Upper lobe of left lung (tissue), 6 donors: ENCODE data around the gene TMEM256. TPM values are rescaled to one million over a fixed set of nuclear protein-coding genes. Genes with fewer than 3 reads are reported as not detected.
A peak's percentile ranks its signal among the peaks of the same experiment; 100 is the strongest.

ENCODE experiments used
- ATAC-seq, 2 donors: fragments of 200-7000 bp; cut with Tn5 transposase; one replicate each; pipeline ENCODE4 v1.9.1; 2022; ENCODE audit warnings: mild to moderate bottlenecking in 2 of 2, moderate library complexity in 2 of 2; ENCODE audit not compliant: low FRiP score in 2 of 2
- DNase-seq, 2 donors: peaks; one replicate each; pipeline ENCODE4 v3.0.0-alpha.2; 2019 to 2020
- H3K27ac ChIP-seq, 4 donors: fragments of 200-600 bp; sonication (generic); one replicate each; pipeline ENCODE4 v1.5.1; 2016 to 2019
- H3K27me3 ChIP-seq, 4 donors: fragments of 200-600 bp; sonication (generic); one replicate each; pipeline ENCODE4 v1.5.1; 2017 to 2019
- H3K36me3 ChIP-seq, 4 donors: fragments of 200-600 bp; sonication (generic); one replicate each; pipeline ENCODE4 v1.5.1; 2016 to 2019
- H3K4me1 ChIP-seq, 4 donors: fragments of 200-600 bp; sonication (generic); one replicate each; pipeline ENCODE4 v1.5.1; 2018 to 2019
- H3K4me3 ChIP-seq, 4 donors: fragments of 200-600 bp; sonication (generic); one replicate each; pipeline ENCODE4 v1.5.1; 2017 to 2019; ENCODE audit warnings: mild to moderate bottlenecking in 2 of 4, moderate library complexity in 1 of 4
- H3K9me3 ChIP-seq, 4 donors: fragments of 200-600 bp; sonication (generic); one replicate each; pipeline ENCODE4 v1.5.1; 2018 to 2019
- EP300 ChIP-seq, 4 donors: sonication (generic); formaldehyde crosslinking; IDR thresholded peaks; one replicate each; pipeline ENCODE4 v1.5.1; 2017; ENCODE audit warnings: antibody characterized with exemption in 4 of 4, control low read depth in 2 of 4
- POLR2A ChIP-seq, 4 donors: fragments of 450-650 bp; IDR thresholded peaks; one replicate each; pipeline ENCODE4 v1.5.1; 2016 to 2017; ENCODE audit warnings: antibody characterized with exemption in 4 of 4, mild to moderate bottlenecking in 2 of 4
- POLR2AphosphoS5 ChIP-seq, 2 donors: sonication (generic); formaldehyde crosslinking; IDR thresholded peaks; one replicate each; pipeline ENCODE4 v1.5.1; 2017; ENCODE audit warnings: antibody characterized with exemption in 2 of 2
- WGBS, 2 donors: methylation state at CpG; one replicate each; pipeline ENCODE4 v1.1.5; 2017 to 2018; 5-methylcytosine and 5-hydroxymethylcytosine counted together
- total RNA-seq, 6 donors: library from RNA; depleted of rRNA in 4 of 6; stranded (reverse); fragments of >200 nt in 4 of 6; gene quantifications; one replicate each; pipeline versions ENCODE4 v1.1.0 to v1.2.1, GENCODE V29; 2016 to 2021
- TF ChIP-seq, protein P1 (sequence below), 6 experiments: fragments of 450-650 bp in 4 of 6; fragments of 200-600 bp in 2 of 6; sonication (generic) in 2 of 6; IDR thresholded peaks; one replicate each; pipeline ENCODE4 v1.5.1; 2016 to 2019; ENCODE audit warnings: antibody characterized with exemption in 6 of 6
- donor health status: DM: no; HTN: no; CAD: no; lungs with moderate emphysema.
- donor health status: DM: no; HTN: yes; CAD: no; lungs with severe emphysema.

The TMEM256 gene
- total RNA-seq, 6 donors from 2014 or later, result 21.6 to 65.0 (median 52.6) TPM

DNA sequence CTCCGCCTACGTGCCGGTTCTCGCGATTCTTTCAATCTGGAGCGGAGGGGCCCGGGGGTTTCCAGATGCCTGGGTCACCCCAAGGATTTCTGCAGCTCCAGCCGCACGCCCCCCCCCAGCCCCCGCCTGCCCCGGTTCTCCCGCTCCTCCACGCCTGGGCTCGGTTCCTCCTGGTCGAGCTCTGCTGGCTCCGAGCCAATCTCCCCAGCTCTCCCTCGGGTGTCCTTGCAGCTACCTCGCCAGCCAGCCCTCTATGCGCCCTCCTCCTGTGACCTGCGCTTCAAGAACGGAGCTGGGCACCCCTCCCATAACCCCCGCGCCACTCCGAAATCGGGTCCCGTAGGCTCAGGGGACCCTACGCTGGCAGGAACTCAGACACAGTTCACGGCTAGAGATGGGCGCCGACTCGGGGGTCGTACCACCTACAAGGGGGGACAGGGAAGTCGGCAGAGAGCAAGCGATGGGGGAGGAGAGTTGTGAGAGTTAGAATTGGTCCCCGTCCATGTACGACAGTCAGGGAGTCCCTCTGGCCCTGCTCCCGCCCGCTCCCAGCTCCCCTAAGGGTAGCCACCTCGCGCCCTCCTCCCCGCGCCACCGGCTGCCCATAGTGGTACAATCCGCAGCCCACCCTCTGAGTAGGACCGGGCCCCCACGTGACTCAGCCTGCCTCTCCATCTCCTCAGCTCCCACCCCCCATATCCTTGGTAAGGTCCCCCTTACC, 36.4 kb upstream of the TMEM256 start:
- DNase-seq (peak; percentile 63 to 80), ATAC-seq (no peak)
- no peak overlapping the region for H3K27ac ChIP-seq
- peak overlapping the region in 3 of 4 donors; percentile 16 to 44 (median 39) for H3K4me3 ChIP-seq
- H3K9me3 ChIP-seq, result no peaks in the 10 kb centered on the region
- peaks cover 0 to 25% (median 19%) of the 10 kb centered on the region in 4 donors for H3K27me3 ChIP-seq
- TF ChIP-seq POLR2AphosphoS5 (IDR thresholded peaks at IDR 0.05) (no peak), EP300 (IDR thresholded peaks at IDR 0.05) (no peak)
- TF ChIP-seq, protein P1, sequence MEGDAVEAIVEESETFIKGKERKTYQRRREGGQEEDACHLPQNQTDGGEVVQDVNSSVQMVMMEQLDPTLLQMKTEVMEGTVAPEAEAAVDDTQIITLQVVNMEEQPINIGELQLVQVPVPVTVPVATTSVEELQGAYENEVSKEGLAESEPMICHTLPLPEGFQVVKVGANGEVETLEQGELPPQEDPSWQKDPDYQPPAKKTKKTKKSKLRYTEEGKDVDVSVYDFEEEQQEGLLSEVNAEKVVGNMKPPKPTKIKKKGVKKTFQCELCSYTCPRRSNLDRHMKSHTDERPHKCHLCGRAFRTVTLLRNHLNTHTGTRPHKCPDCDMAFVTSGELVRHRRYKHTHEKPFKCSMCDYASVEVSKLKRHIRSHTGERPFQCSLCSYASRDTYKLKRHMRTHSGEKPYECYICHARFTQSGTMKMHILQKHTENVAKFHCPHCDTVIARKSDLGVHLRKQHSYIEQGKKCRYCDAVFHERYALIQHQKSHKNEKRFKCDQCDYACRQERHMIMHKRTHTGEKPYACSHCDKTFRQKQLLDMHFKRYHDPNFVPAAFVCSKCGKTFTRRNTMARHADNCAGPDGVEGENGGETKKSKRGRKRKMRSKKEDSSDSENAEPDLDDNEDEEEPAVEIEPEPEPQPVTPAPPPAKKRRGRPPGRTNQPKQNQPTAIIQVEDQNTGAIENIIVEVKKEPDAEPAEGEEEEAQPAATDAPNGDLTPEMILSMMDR (IDR thresholded peaks at IDR 0.05), result no peak
- no peaks in the 10 kb centered on the region for H3K36me3 ChIP-seq
- H3K4me1 ChIP-seq, result peaks cover 53 to 65% (median 61%) of the 10 kb centered on the region in 4 donors
- 4 to 6% methylated on average over 15 to 46 of the region's 46 CpGs for WGBS, 2 donors

DNA sequence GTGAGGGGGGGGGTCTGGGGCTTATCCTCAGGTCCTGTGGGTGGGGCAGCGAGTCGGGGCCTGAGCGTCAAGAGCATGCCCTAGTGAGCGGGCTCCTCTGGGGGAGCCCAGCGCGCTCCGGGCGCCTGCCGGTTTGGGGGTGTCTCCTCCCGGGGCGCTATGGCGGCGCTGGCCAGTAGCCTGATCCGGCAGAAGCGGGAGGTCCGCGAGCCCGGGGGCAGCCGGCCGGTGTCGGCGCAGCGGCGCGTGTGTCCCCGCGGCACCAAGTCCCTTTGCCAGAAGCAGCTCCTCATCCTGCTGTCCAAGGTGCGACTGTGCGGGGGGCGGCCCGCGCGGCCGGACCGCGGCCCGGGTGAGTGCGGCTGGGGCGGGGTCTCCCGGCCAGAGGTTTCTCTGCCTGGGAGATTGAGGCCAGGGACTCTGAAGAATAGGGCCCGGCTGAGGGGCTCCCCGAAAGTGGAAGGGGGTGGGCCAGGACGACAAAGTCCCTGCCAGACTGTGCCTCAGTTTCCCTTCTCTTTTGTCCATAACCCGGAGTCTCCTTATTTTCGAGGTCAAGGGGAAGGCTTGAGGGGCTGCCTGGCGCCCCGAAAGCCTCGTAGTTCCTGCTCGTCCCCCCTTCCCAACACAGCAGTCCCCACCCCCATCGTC, 35.7 kb upstream of the TMEM256 start, which contains the start of gene FGF11:
Gene FGF11, plus strand, starts transcription at position 51 of the 651 bp plus-strand sequence. Its CDS starts 109 bp downstream, at position 160.
- Histone ChIP-seq H3K27me3 (peaks cover 0 to 25% (median 19%) of the 10 kb centered on the region in 4 donors), H3K27ac (no peak within 1 kb of the TSS), H3K9me3 (no peaks in the 10 kb centered on the region), H3K36me3 (no peaks in the 10 kb centered on the region), H3K4me1 (peaks cover 50 to 61% (median 58%) of the 10 kb centered on the region in 4 donors), H3K4me3 (peak within 1 kb of the TSS in 3 of 4 donors; percentile 25 to 61 (median 44))
- DNase-seq, result peak in 1 of 2 donors; percentile 87
- TF ChIP-seq EP300 (IDR thresholded peaks at IDR 0.05) (no peak), POLR2AphosphoS5 (IDR thresholded peaks at IDR 0.05) (no peak), POLR2A (IDR thresholded peaks at IDR 0.05) (no peak)
- TF ChIP-seq, protein P1 (IDR thresholded peaks at IDR 0.05), result no peak
- ATAC-seq, result no peak
- WGBS, 2 donors, result 2 to 5% methylated on average over 7 to 23 of the region's 50 CpGs

- TF ChIP-seq POLR2AphosphoS5 (IDR thresholded peaks at IDR 0.05), result no peak
- TF ChIP-seq EP300 (IDR thresholded peaks at IDR 0.05), result no peak
- TF ChIP-seq POLR2A (IDR thresholded peaks at IDR 0.05), result no peak
- TF ChIP-seq, protein P1 (IDR thresholded peaks at IDR 0.05), result no peak
- no peaks in the 10 kb centered on the region for H3K9me3 ChIP-seq
- H3K27me3 ChIP-seq, result peaks cover 0 to 25% (median 19%) of the 10 kb centered on the region in 4 donors
- H3K4me1 ChIP-seq, result peaks cover 50 to 60% (median 57%) of the 10 kb centered on the region in 4 donors
- no peak for DNase-seq
- peak overlapping the region in 2 of 4 donors; percentile 35 to 61 for H3K4me3 ChIP-seq
- no peak overlapping the region for H3K27ac ChIP-seq
- ATAC-seq, result no peak
- WGBS, 2 donors, result 50 to 51% methylated on average over 11 of the region's 11 CpGs
- H3K36me3 ChIP-seq, result no peaks in the 10 kb centered on the region
These were observed 35.0 kb upstream of the TMEM256 start for GRCh38 chr17:7438656-7439460.

DNA sequence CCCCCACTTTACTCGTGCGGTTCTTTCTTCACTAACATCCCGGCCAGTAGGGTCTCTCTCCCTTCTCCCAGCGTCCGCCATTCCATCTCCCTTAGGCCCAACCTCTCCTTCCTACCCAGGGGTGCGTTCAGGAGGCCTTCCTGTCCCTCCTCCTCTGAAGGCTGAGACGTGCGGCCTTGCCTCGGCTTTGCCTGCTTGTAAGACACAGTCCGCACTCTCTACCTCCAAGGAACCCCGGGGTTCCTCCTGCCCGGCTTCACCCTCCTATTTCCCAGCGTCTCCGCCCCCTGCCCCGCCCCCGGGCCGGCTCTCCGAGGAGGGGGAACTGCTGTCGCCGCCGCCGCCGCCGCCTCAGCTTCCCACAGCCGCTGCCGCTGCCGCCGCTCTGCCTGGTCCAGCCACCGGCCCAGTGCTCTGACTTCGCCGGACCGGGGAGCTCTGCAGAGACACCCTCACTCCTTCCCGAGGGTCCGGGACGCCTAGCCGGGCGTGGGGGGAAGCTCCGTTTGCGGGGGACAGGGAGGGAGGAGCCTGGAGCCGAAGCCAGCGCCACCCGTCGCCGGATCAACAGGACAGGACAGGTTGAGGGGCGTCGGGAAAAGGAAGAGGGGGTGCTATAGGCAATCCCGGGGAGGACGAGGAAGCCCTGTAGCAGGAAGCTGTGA, 34.2 kb upstream of the TMEM256 start:
- H3K27ac ChIP-seq, result no peak overlapping the region
- DNase-seq (peak; percentile 72 to 95), ATAC-seq (peak in 1 of 2 donors; percentile 45)
- peak overlapping the region in 3 of 4 donors; percentile 25 to 61 (median 35) for H3K4me3 ChIP-seq
- TF ChIP-seq EP300 (IDR thresholded peaks at IDR 0.05) (no peak), POLR2A (IDR thresholded peaks at IDR 0.05) (no peak), POLR2AphosphoS5 (IDR thresholded peaks at IDR 0.05) (no peak)
- TF ChIP-seq, protein P1 (IDR thresholded peaks at IDR 0.05), result no peak
- H3K4me1 ChIP-seq, result peaks cover 50 to 60% (median 57%) of the 10 kb centered on the region in 4 donors
- WGBS, 2 donors, result 19% methylated on average over 38 of the region's 48 CpGs
- no peaks in the 10 kb centered on the region for H3K9me3 ChIP-seq
- H3K36me3 ChIP-seq, result no peaks in the 10 kb centered on the region
- H3K27me3 ChIP-seq, result peaks cover 0 to 25% (median 19%) of the 10 kb centered on the region in 4 donors
